HK-2 (cell line): ENCODE data around the gene CAB39L.
"Not testable (repeated sequence)": the region's sequence is repeated elsewhere in the genome, so short reads cannot be mapped to it uniquely, and the experiment has no call there.

Experiments used
- DNase-seq: peaks from one replicate; pipeline ENCODE4 v3.0.0-alpha.2; 2018; ENCODE audit not compliant: unreplicated experiment

Gene CAB39L

DNA sequence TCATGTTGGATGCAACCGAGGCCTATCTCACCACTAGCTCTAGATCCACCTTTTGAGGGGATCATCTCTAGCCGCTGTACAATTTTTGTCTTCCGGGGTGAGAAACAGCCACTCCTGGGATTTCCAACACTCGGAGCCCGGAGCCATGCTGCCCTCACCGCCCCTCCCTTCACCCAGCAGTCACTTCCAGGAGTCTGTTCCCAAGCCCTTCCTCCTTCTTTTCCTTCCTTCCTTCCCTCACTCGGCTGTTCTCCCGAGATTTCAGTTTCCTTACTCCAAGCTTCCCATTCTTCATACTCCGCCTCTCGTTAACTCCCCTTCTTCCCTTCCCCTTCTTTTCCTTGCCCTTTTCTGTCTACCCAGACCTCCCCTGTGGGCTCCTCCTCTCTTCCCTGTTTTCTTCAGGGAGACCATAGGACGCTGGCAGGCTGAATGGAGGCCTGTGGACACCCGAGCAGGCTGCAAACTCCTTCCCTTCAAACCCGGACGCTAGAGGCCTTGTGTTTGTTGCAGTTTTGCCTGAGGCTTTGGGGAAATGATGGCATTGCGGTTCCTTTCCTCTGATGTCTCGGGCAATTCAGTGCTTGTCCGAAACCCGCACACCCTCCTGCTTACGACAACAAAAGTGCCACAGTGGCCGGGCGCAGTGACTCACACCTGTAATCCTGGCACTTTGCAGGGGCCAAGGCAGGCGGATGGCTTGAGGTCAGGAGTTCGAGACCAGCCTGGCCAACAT lies 96.0 kb downstream of the CAB39L start:
- no peak for DNase-seq

DNA sequence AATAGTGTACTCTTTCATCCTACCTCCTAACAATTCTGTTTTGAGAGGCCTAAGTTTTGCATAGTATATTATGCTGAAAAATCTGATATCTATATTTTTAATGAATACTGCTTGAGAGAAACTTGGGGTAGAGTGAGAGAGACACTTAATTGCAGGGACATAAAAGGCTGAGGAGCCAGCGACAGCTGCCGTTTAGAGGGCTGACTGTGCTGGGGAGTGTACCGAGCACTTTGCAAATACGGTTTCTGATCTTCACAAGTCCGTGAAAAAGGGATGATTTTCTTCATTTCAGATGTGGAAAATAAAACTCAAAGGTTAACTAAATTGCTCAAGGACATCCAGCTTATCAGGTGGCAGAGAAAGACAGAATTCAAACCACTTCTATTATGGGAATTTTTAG lies 97.4 kb downstream of the CAB39L start:
- no peak for DNase-seq

- no peak for DNase-seq
Measured at GRCh38 chr13:49343731-49344130, 100.1 kb downstream of the CAB39L start.

- no peak for DNase-seq
Measured at GRCh38 chr13:49343255-49343654, 100.6 kb downstream of the CAB39L start.

DNA sequence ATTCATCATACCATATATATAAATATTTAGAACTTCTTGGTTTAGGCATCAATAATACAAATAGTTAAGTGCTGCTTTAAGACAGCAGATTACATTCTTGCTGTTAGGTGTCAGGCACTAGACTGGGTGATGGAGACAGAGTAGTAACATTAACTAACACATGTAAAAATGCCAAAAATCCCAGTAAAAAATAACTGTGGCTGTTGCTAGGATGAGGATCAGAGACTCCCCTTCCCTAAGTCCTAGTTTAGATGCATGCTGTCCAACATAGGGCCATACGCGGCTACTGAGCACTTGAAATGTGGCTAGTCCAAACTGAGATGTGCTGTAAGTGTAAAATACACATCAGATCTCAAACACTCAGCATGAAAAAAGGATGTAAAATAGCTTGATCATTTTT lies 101.4 kb downstream of the CAB39L start:
- DNase-seq = no peak

- no peak for DNase-seq
Measured at GRCh38 chr13:49341941-49342340, 101.9 kb downstream of the CAB39L start.

- no peak for DNase-seq
Measured at GRCh38 chr13:49341517-49341916, 102.3 kb downstream of the CAB39L start.

DNA sequence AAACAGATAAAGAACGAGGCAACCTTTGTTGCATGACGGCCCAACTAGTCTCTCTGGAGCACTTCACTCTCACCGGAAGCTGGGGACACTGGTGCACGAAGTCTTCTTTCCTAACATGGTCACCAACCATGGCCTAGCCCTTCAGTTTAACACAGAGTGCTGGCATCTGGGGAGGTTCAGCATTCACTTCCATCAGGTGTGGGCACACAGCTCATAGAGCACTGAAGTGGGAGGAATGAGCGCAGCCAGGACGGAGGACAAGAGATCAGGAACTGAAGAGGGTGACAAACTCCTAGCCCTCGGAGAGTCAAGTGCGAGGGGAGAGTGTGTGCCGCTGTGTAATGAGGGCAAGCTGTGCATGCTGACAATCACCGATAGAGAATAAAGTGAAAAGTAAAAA lies 103.7 kb downstream of the CAB39L start:
- no peak for DNase-seq

DNA sequence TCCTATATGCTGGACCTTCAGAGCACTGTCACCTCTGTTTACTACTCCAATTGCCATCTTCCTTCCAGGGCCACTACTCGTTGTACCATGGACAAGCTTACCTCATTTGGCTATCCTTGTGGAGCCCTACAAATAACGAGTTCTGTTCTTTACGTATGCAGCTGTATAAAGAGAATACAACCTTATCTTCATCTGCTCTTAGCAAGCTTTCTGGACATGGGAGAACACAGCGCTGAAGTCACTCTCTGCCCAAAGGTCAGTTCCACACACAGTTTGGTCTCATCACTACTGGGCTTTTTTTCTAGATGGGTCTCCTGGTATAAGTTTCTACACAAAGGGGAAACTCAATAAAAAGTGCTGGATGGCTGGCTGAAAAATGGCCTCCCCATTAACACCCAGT lies 107.2 kb downstream of the CAB39L start:
- DNase-seq = no peak

DNA sequence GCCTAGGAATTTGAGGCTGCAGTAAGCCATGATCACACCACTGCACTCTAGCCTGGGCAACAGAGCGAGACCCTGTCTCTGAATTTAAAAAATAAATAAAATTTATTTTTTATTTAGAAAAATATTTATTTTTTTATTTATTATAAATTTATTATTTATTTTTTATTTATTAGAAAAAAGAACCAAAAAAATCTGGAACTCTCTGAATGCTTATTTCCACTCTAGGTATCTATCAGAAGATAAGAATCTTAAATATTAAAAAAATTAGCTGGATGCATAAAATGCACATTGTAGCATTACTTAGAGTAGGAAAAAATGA lies 113.4 kb downstream of the CAB39L start:
- DNase-seq = no peak

DNA sequence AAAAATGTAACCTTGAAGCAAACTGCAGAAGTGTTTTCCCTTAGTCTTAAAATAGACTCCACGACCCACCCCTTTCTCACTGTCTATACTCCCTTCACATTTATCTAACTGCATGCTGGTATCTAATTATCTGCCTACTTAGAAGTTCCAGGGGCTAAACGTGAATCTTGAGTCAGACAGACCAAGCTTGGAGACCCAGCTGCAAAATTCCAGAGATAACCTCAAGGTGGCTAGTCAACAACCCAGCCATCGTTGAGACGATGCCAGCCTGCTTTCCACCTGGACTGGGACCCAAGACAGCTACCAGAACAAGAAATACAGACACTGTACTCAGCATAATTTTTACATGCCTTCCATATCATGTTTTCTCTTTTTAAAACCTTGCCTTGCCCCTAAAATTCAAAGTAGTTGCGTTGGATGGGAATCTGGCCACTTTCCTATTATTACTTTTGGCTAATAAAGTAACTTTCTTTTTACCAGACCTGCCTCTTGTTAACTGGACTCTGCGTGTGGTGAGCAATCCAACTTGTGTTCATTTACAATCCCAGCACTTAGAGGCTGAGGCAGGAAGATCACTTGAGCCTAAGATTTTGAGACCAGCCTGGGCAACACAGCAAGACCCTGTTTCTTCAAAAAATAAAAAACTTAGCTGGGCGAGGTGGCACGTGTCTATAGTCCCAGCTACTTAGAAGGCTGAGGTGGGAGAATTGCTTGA lies 113.9 kb downstream of the CAB39L start:
- DNase-seq = no peak

DNA sequence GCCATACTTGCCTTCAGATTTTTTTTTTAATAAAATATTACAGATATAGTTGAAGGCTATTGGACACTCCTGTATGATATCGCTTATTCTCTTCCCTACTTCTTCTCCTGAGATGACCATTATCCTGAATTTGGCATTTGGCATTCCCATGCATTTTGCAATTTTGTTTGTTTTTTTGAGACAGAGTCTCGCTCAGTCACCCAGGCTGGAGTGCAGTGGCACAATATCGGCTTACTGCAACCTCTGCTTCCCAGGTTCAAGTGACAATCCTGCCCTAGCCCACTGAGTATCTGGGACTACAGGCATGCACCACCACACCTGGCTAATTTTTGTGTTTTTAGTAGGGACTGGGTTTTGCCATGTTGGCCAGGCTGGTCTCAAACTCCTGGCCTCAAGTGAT lies 116.7 kb downstream of the CAB39L start:
- not testable (repeated sequence) for DNase-seq

DNA sequence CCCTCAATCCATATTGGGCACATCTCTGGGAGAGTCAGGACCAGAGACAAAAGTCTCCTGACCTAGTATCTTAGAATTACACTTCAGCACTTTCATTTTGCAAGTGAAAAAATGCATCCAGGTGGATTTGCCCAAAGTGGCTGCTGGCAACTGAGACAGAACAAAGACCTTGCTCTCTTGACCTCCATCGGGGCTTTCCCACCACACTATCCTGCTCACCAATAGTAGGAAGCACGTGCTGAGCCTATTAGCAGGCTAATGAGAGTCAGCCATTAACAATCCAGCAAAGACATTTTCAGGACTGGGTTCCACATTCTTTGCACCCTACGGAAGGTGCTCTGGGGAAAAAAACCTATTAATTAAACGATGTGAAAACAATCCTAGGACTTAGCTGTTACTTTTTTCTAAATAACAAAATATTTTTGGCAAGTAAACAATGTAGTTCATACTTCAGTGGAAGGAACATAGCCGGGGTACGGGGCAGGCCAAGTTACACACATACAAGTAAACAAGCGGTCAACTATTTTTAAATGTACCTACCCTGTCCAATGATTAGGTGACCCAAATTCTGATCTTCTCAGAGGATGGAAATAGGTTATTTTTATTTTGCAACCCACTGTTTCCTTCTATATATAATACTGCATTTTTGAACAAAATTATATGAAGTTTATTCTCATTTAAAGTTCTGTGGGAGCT lies 117.5 kb downstream of the CAB39L start:
- DNase-seq = no peak

DNA sequence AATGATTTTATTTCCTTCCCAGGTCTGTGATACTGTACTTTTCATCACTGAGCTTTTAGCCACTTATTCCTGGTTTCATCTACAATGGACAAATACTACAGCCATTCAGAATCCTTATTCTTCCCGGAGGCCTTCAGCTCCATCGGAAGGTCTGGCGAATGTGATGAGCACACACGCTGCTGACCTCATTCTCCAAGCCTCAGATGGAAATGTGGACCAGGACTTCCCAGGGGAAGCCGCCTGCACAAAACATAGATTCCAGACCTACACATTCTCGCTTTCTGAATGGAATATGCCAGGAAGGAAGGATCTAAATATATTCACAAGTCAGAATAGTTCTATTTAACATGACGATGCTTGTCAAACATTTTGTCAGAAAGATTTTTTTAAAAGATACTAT lies 120.5 kb downstream of the CAB39L start:
- DNase-seq = no peak

- no peak for DNase-seq
Measured at GRCh38 chr13:49322702-49323101, 121.2 kb downstream of the CAB39L start.

DNA sequence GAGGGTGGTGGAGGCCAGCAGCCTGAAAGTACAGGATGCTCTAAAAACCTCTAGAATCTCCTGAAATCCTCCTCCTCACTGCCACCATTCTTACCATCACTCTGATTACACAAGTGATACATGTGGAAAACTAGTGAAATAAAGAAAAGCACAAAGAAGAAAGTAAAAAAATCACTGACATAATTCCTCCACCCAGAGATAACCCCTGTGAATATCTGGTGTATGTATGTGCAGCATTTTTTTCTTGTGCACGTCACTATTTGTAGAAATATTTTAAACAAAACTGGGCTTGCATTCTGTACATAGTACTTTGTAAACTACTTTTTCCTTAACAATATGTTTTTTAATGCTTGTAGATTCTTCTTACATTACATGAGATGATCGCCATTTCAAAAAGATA lies 122.9 kb downstream of the CAB39L start:
- no peak for DNase-seq

DNA sequence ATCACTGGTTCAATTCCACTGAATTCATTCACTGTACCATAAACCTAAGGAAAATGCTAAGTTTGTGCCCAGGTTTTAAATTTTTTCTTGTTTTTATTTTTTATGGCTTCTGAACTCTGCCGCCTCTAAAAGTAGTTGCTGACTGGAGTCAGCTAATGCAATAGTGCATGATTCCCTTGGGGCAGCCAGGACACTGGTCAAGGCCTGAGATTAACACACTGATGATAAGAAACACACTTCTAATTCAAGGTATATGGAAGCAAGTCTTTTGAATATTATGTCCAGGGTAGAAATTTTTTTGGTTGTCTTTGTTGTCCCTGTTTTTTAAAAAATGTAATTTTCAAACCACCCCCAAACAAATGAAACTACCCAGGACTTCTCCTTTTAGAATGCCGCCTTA lies 123.9 kb downstream of the CAB39L start:
- no peak for DNase-seq

DNA sequence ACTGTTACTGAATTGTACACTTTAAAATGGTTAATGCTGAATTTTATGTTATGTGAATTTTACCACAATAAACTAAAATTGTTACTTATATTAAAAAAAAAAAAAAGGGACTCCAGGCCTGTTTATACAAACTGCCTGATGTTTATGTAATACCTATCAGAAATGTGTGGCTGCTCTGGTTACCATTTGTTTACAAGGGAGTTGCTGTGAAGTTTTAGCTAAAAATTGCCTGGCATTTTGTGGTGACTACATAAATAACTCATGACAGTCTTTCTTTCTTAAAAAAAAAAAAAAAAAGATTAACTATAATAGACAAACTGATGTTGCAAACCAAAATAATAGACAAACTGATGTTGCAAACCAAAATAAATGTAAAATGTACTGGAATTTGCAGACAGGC lies 124.3 kb downstream of the CAB39L start:
- no peak for DNase-seq

DNA sequence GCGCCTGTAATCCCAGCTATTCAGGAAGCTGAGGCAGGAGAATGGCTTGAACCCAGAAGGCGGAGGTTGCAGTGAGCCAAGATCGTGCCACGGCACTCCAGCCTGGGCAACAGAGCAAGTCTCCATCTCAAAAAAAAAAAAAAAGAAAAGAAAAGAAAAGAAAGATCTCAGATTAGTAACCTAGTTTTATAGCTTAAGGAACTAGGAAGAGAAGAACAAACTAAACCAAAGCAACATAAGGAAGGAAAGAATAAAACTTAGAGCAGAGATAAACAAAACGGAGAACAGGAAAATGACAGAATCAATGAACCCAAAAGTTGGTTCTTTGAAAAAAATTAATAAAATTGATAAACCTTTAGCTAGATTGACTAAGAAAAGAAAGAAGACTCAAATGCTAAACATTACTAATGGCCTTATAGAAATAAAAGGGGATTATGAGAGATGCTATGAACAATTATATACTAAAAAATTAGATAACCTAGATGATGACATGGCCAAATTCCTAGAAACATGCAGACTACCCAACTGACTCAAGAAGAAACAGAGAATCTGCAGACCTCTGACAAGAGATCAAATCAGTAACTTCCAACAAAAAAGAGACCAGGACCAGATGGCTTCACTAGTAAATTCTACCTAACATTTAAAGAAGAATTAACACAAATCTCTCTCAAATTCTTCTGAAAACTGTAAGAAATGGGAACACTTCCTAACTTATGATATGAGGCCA lies 127.9 kb downstream of the CAB39L start:
- DNase-seq = no peak

DNA sequence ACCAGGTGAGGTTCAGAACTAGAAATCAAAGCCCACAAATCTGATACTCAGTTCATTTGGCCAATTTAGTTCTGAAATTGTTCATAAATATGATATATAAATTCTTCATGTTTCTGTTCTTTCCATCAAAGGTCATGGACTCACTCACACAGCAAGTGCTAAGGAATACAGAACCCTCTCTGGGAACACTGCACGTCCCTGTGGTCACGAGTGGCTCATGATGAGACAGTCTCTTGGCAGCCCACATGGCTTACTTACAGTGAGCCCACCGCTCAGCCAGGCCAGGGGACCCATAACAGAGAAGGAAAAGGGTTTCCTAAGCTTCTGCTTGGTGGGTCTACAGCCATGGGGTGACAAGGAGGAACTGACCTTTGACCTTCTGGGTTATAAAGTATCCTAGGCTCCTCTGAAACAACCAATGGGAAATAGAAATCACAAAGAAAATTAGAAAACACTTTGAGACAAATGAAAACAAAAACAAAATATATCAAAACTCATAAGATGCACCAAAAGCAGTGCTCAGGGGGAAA lies 128.8 kb downstream of the CAB39L start:
- DNase-seq = no peak

GRCh38 chr13:49314344-49314882 lies 129.5 kb downstream of the CAB39L start:
- no peak for DNase-seq

- no peak for DNase-seq
Measured at GRCh38 chr13:49311816-49312215, 132.0 kb downstream of the CAB39L start.
